DND-41 (cell line): Measurements from ENCODE around the gene NAA60.

Experiments
- CTCF ChIP-seq: IDR thresholded peaks from 2 replicates; pipeline ENCODE4 v1.5.1; 2012; ENCODE audit warnings: borderline replicate concordance, low read length, moderate library complexity, mild to moderate bottlenecking; ENCODE audit not compliant: poor library complexity, severe bottlenecking; ENCODE audit errors: extremely low read depth
- EZH2 ChIP-seq: IDR thresholded peaks from 3 replicates; pipeline ENCODE4 v1.6.1; 2012; ENCODE audit warnings: borderline replicate concordance, low read depth, mild to moderate bottlenecking, moderate library complexity, low read length, inconsistent platforms; ENCODE audit not compliant: severe bottlenecking

GRCh38 chr16:3444032-3444388 lies 530 bp downstream of the NAA60 start:
- TF ChIP-seq CTCF (no peak), EZH2 (no peak)
